Activated T-cell treated with anti-CD3 and anti-CD28 coated beads for 1 hour (primary cell): ENCODE measurements around the gene OSBPL9.
"Not testable (repeated sequence)": the region's sequence is repeated elsewhere in the genome, so short reads cannot be mapped to it uniquely, and the experiment has no call there.

Experiments
- DNase-seq: peaks from one replicate; pipeline ENCODE4 v3.0.0-alpha.2; 2020; ENCODE audit warnings: low read depth

The OSBPL9 gene

DNA sequence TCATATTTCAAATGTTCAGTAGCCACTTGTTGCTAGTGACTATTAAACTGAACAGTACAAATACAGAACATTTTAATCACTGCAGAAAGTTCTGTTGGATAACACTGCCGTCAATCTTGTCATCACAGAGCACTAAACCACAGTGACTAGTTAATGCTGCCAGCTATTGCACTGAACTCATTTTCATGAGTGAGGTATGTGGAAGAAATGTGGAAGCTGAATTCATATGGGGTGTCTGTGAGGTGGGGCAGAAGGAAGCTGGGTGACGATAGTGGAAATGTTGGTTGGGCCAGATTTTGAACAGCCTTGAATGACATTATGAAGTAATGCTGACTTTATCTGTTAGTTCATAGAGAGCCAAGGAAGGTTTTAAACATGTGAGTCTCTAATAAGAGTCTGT, 49.6 kb downstream of the OSBPL9 start:
- no peak for DNase-seq

DNA sequence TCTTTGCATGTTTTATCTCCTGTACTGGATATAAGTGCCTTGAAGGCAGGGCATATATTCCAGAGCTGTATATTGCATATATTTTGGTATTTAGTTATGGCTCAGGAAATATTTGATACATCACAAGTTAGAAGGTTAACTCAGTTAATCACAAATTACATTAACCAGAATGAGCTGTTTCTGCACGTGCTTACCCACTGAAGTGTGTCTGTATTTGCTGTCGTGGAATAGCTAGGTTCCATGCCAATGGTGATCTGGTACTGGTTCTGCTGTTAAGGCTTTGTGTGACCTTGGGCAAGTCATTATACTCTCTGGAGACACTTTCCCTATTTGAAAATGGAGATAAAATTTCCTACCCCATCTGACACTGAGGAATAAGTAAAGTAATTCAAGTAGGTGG, 50.7 kb downstream of the OSBPL9 start:
- no peak for DNase-seq

DNA sequence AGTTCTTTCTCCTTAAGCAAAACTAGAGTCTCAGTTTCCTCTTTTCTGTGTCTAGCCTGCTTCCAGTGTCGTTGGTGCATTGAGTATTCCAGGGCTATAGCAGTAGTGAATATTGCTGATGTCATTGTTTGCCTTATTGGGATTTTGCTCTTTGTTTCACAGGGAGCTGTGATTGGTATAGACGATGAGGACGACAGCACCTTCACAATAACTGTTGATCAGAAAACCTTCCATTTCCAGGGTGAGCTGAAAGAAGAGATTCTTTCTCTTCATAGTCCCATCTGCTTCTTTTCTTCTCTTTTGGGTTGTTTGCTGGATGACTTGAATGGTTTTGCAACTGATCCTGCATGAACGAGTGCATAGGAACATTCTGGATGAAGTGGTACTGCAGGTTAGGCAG, 52.4 kb downstream of the OSBPL9 start:
- no peak for DNase-seq

DNA sequence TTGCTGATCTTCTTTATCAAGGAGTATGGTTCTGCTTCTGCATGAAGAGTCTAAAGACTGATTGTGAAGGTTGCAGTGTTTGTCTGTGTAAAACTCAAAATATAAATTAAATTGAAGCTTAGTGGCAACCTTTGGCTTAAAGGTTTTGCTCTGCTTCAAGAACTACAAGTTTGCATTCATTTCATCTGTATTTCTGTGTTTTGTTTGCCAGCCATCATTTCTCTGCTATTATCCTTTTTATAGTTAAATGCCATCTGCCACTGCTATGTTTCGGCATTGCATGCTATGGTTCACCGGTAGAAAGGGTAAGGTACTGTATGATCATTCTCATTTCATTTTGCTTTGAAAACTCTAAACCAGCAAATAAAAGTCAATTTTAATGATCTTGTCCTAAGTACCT, 52.9 kb downstream of the OSBPL9 start:
- DNase-seq: no peak

DNA sequence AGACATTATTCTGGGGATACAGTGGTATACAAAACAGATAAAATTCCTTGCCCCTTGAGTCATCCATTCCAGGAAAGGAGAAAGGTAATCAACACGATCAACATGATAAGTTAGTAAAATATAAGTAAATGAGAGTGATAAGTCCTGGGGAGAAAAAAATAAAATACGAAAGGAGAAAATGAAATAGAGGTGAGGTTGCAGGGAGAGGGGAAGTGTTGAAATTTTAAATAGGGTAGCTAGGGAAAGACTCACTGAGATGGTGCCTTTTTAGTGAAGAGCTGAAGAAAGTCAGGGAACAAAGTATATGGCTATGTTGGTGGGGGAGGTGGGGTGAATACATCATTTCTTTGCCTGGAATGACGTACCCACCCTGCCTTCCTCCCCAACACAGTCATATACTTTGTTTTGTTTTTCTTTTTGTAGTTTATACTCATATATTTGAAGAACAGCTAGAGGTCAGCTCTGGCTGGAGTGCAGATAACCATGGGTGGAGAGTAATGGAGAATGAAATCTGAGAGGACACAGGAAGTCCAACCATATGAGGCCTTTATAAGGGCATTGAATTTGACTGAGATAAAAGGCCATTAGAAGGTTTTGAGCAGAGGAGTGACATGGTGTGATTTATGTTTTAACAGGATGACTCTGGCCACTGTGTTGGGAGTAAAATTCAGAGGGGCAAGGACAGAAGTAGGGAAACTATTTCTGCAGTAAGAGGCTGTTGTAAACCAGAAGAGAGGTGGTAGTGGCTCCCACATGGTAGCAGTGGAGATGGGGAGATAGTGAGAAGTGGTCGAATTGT, 54.8 kb downstream of the OSBPL9 start:
- DNase-seq: no peak

DNA sequence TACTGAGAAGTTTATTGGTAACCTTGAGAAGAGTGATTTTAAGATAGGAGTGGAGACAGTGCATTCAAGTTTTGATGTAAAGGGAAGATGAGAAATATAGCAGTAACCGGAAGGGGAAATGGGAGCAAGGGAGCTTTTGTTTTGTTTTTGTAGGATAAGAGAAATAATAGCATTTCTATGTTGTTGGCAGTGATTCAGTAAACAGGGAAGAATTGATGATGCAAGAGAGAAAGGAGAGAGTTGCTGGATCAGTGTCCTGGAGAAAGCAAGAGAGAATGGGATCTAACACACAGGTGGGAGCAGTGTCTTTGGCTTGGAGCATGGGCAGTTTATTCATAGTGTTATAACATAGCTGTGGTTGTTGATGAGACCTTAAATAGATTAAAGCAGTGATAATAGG, 56.4 kb downstream of the OSBPL9 start:
- DNase-seq: no peak

DNA sequence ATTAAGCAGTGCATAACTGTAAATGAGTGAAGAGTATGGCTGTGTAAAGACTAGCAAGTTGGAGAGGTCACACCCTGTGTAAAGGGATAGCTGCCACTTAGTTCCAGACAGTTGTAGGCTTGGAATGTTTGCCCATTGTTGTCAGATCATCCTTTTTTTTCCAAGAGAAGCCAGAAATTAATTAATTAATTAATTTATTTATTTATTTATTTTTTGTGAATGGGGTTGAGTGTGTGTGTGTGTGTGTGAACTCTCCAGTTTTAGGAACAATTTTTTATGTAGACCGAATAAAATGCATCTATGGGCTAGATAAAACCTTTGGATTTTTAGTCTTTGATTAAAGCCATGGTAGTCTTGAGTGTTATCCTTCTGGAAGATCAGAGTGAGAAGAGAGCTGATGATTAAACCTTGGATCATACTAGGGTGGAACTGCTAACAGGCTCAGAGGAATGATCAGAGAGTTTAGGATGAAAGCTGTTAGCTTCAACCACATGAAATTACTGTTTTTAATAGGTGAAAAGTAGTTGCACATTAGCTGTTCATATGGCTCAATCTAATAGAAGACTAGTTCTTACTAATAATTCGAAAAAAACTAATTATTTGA, 58.4 kb downstream of the OSBPL9 start:
- no peak for DNase-seq

DNA sequence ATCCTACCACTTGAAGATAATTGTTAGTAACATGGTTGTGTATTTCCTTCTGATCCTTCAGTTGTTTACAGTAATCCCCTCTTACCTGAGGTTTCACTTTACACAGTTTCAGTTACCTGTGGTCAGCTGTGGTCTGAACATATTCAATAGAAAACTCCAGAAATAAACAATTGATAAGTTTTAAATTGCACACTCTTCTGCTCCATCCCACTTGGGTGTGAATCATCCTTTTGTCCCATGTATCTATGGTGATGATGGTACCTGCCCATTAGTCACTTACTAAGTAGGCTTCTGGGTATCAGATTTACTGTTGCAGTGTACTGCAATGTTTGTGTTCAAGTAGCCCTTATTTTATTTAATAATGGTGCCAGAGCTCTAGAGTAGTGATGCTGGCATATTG, 62.5 kb downstream of the OSBPL9 start:
- no peak for DNase-seq

DNA sequence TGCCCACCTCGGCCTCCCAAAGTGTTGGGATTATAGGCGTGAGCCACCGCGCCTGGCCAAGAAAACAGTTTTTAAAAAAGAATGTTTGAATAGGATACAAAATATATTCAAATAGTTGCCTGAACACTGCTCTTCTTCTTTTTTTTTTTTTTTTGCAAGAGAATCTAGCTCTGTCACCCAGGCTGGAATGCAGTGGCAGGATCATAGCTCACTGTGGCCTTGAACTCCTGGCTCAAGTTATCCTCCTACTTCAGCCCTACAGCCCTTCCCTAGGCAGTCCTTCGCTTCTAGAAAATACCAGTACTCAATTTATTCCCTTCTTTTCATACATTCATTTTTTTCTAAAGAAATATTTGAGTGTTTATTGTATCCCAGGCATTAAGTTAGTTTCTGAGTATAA, 67.9 kb downstream of the OSBPL9 start:
- DNase-seq: no peak

DNA sequence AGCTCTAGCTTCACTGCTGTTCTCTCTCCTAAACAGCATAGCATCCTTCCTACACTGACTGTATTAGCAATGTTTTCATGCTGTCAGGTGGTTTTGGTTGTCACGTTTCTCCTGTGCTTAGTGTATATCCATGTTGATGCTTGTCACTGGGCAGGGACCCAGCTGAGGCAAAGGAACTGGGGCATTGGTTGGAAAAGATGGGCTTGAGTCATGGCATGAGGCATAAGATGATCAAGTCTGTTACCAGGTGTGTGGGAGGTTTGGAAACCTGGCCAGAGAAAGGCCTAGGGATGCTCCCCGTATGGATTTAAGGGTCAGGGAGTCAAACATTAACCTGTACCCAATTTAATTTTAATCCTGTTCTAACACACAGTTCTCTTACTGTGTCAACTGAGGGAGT, 69.6 kb downstream of the OSBPL9 start:
- DNase-seq: no peak

DNA sequence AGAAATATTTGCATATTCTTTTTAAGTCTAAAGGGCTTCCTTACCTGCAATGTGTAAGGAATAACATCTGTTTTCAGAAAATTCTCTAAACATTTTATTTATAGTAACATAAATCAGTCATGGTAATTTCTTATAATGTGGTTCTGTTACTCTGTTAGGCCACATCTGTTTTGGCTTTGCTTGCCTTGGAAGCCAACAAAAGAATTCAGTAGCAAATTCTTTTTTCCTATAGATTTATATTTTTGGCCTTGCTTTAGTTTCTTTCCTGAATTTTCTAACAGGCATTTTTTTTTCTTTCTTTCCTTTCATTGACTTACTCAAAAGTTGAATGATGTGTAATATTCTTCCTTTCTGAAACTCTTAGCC, 72.2 kb downstream of the OSBPL9 start:
- no peak for DNase-seq

DNA sequence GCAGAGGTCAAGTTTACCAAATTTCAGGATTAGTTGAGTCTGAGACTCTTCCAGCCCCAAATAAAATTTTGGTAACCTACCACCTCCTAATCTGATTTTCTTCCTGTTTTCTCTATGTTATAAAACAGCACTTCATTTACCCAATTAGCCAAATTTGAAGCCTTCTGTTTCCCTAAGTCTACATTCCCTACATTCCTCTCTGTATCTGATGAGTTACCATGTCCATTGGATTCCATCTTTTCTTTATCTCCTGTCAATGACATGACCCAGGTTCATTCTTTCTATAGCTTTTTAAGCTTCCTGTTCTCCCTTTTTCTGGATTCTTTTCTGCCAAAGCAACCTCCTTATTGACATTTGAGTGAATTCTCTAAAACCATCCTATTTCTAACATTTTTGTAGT, 72.8 kb downstream of the OSBPL9 start:
- DNase-seq: no peak

DNA sequence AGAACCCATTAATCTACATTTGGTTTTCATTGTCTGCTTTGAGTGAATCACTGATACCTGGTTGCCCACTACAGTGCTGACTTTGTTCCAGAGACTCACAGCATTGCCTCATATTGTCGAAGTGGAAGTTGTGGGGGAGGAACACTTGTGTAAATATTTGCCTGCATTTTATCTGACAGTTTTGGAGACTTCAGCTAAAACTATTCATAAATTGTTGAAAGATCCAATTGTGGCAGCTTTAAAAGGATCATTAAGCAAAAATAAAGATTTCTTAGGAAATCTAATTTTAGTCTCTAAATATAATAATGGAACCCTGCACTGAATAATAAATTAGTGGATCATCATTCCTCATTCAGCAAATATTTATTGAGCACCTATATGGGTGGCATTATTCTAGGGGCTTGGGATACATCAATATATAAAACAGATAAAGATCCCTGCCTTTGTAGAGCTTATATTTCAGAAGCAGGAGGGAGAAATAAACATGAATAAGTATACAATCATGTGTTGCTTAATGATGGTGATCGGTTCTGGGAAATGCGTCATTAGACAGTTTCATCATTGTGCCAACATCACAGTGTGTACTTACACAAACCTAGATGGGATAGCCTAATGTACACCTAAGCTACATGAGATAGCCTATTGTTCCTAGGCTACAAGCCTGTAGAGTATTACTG, 73.5 kb downstream of the OSBPL9 start:
- DNase-seq: no peak

DNA sequence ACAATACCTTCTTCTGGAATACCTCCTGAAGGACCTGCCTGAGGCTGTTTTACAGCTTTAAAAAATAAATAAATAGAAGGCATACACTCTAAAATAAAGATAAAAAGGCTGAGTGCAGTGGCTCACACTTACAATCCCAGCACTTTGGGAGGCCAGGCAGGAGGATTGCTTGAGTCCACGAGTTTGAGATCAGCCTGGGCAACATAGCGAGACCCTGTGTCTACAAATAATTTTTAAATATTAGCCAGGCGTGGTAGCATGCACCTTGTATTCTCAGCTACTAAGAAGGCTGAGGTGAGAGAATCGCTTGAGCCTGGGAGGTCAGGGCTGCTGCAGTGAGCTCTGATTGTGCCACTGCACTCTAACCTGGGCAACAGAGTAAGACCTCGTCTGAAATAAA, 75.0 kb downstream of the OSBPL9 start:
- no peak for DNase-seq

DNA sequence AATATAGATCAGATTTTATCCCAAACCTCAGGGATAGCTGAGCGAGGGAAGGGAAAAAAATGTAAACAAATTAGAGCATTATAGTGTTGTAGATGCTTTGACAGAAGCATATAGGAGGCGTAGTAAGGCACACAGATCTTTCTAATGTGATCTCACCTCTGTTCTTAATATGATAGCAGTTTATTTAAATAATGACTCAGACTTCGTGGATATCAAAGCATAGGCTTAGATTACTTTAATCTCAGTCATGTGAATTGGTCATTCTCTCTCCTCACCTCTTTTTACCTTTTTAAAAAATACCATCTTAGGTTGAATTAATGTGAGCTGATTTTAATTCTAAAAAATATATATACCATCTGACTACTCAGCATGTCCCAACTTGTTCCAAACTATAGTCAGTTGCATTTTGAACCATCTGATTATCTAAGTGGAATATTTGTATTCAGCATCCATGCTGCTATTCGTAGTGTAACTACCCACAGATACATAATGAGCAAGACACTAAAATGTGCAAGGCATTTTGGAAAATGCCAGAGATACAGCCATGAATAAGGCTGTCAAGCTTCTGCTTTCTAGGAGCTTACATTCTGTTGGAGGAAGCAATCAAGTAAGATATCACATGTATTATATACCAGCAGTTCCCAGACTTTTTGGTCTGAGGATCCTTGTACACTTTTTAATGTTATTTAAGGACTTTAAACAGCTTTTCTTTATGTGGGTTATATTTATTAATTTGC, 76.7 kb downstream of the OSBPL9 start:
- no peak for DNase-seq

DNA sequence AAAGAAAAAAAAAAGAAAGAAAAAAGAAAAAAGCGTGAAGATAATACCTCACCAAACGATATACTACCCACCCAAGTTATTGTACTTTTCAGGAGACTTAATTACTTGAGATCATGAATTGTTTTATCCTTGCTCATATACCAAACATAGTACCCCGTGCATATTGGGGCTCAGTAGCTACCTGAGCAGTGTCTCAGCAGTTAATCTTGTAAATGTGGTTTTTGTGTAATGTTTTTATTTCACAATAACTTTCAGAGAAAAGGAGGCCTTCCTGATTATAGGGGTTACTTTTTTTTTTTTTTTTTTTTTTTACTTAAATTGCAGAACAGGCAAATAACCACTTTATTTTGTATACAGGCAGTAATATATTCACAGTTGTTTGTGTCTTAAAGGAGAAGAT, 80.3 kb downstream of the OSBPL9 start:
- DNase-seq: no peak

DNA sequence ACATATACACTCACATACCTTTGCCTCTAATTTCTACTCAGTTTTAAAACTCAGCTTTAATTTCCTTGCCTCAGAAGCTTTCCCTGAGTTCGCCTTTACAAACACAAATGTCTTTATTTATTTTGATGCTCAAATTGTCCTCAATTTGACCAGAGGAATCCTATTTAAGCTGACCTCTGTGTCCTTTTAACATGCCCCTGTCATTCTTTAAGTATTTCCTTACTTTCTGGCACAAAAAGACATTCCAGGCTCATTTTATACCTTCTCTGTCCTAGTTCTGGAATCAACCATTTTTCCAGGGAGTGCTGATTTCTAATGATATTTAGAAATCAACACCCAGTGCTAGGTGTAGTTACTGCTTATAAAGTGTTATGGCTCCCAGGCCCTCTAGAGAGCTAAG, 82.5 kb downstream of the OSBPL9 start:
- DNase-seq: no peak

DNA sequence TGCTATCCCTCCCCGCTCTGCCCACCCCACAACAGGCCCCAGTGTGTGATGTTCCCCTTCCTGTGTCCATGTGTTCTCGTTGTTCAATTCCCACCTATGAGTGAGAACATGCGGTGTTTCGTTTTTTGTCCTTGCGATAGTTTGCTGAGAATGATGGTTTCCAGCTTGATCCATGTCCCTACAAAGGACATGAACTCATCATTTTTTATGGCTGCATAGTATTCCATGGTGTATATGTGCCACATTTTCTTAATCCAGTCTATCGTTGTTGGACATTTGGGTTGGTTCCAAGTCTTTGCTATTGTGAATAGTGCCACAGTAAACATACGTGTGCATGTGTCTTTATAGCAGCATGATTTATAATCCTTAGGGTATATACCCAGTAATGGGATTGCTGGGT, 84.9 kb downstream of the OSBPL9 start:
- not testable (repeated sequence) for DNase-seq

DNA sequence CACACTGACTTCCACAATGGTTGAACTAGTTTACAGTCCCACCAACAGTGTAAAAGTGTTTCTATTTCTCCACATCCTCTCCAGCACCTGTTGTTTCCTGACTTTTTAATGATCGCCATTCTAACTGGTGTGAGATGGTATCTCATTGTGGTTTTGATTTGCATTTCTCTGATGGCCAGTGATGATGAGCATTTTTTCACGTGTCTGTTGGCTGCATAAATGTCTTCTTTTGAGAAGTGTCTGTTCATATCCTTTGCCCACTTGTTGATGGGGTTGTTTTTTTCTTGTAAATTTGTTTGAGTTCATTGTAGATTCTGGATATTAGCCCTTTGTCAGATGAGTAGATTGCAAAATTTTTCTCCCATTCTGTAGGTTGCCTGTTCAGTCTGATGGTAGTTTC, 85.3 kb downstream of the OSBPL9 start:
- DNase-seq: not testable (repeated sequence)

DNA sequence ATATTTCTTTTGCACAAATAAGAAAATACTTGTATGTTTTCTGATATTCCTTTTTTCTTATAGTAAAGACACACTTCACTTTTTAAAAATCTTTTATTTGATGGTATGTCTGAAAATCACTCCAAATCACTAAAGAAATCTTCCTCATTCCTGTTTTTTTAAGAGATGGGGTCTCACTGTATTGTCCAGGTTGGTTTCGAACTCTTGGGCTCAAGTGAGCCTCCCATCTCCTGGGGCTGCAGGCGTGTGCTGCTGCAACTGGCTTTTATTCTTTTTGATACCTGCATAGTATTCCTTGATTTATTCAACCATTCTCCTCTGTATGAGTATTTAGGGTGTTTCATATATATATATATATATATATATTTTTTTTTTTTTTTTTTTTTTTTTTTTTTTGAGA, 88.1 kb downstream of the OSBPL9 start:
- DNase-seq: no peak

DNA sequence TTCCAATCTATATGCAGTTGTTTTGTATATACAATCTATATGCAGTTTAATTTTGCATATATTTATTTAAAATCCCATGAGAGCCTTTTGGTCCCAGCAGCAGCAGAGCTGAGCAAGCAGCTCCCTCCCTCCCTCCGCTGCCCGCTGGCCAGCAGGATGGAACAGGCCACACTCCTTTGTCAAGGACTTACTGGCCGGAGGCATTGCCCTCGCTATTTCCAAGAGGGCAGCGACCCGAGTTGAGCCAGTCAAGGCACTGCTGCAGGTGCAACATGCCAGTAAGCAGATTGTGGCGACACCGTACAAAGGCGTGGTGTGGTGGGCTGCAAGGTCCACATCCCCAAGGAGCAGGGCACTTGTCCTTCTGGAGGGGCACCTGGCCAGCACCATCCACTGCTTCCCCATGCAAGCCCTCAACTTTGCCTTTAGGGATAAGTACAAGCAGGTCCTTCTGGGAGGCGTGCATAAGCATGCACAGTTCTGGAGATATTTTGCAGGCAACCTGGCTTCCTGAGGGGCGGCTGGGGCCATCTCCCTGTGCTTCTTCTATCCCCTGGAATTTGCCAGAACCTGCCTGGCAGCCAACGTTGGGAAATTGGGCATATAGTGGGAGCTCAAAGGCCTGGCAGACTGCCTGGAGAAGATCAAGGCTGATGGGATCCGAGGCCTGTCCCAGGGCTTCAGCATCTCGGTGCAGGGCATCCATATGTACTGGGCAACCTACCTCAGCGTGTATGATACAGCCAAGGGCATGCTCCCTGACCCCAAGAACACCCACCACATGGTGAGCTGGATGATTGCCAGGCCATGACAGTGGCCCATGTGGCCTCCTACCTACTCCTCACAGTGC, 92.2 kb downstream of the OSBPL9 start:
- DNase-seq: no peak

DNA sequence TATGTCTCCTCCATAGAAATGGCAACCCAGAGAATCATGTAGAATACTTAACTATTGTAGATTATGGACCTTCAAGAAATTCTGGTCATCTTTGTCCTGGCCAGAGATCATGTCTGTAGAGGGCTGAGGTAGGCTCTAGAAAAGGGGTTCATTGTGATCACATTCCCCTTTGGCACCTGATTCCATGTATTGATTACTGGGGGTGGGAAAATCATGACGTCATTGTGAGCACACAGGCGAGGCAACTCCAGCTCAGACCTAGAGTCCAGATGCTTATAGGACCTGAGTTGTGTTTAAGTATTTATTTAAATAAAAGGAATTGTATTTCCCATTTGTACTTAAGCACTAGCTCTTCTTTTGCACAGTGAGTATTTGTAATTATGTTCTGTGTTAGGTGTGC, 93.1 kb downstream of the OSBPL9 start:
- no peak for DNase-seq
